ENCODE data around the gene GTF2IRD1.
"Not testable (repeated sequence)": the region's sequence is repeated elsewhere in the genome, so short reads cannot be mapped to it uniquely, and the experiment has no call there.

Gene GTF2IRD1

GRCh38 chr7:74418538-74418937, 35.2 kb upstream of the GTF2IRD1 start:
- no peaks in the 10 kb centered on the region for H3K9me3 ChIP-seq (ENCODE audit: low read length)
- no peak overlapping the region for H3K27ac ChIP-seq (ENCODE audit: low read depth, low read length, poor library complexity, severe bottlenecking)

DNA sequence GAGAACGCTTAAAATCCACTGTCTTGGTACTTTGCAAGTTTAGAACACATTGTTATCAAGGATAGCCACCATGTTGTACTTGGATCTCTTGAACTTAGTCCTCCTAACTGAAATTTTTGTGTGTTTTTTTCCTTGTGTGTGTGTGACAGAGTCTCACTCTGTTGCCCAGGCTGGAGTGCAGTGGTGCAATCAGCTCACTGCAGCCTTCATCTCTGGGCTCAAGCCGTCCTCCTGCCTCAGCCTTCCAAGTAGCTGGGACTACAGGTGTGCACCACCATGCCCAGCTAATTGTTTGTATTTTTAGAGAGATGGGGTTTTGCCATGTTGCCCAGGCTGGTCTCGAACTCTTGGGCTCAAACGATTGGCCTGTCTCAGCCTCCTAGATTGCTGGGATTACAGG, 34.5 kb upstream of the GTF2IRD1 start:
- not testable (repeated sequence) for H3K4me3 ChIP-seq (ENCODE audit: low read depth, low read length, poor library complexity, severe bottlenecking); H3K27me3 ChIP-seq (ENCODE audit: insufficient read depth, low read length); H3K4me1 ChIP-seq (ENCODE audit: insufficient read depth, low read length, severe bottlenecking); H3K4me2 ChIP-seq (ENCODE audit: low read length); H4K20me1 ChIP-seq (ENCODE audit: insufficient read depth, low read length); H3F3A ChIP-seq (ENCODE audit: insufficient read depth, low read length); H3K9ac ChIP-seq (ENCODE audit: low read length); H3K27ac ChIP-seq (ENCODE audit: low read depth, low read length, poor library complexity, severe bottlenecking); H3K9me2 ChIP-seq (ENCODE audit: low read depth, low read length); H3K9me3 ChIP-seq (ENCODE audit: low read length); H3K79me2 ChIP-seq (ENCODE audit: insufficient read depth, low read length); H2AFZ ChIP-seq (ENCODE audit: low read length); H3K36me3 ChIP-seq (ENCODE audit: insufficient read depth, low read length)

More at GRCh38 chr7:74418538-74418937, 35.2 kb upstream of the GTF2IRD1 start:
- Histone ChIP-seq H3K4me3 (ENCODE audit: low read depth, low read length, poor library complexity, severe bottlenecking) (no peak overlapping the region), H3K4me1 (ENCODE audit: insufficient read depth, low read length, severe bottlenecking) (no peaks in the 10 kb centered on the region), H3K9ac (ENCODE audit: low read length) (no peak overlapping the region), H3K27me3 (ENCODE audit: insufficient read depth, low read length) (no peaks in the 10 kb centered on the region; the same call in 1 of the 2 replicates), H3F3A (ENCODE audit: insufficient read depth, low read length) (no peaks in the 10 kb centered on the region), H2AFZ (ENCODE audit: low read length) (no peak overlapping the region), H4K20me1 (ENCODE audit: insufficient read depth, low read length) (no peaks in the 10 kb centered on the region), H3K4me2 (ENCODE audit: low read length) (no peak overlapping the region), H3K9me2 (ENCODE audit: low read depth, low read length) (no peaks in the 10 kb centered on the region), H3K36me3 (ENCODE audit: insufficient read depth, low read length) (no peaks in the 10 kb centered on the region), H3K79me2 (ENCODE audit: insufficient read depth, low read length) (no peaks in the 10 kb centered on the region)
- no peak for TF ChIP-seq EZH2 (IDR thresholded peaks at IDR 0.05; ENCODE audit: borderline replicate concordance, low read length)
- TF ChIP-seq, protein P1, sequence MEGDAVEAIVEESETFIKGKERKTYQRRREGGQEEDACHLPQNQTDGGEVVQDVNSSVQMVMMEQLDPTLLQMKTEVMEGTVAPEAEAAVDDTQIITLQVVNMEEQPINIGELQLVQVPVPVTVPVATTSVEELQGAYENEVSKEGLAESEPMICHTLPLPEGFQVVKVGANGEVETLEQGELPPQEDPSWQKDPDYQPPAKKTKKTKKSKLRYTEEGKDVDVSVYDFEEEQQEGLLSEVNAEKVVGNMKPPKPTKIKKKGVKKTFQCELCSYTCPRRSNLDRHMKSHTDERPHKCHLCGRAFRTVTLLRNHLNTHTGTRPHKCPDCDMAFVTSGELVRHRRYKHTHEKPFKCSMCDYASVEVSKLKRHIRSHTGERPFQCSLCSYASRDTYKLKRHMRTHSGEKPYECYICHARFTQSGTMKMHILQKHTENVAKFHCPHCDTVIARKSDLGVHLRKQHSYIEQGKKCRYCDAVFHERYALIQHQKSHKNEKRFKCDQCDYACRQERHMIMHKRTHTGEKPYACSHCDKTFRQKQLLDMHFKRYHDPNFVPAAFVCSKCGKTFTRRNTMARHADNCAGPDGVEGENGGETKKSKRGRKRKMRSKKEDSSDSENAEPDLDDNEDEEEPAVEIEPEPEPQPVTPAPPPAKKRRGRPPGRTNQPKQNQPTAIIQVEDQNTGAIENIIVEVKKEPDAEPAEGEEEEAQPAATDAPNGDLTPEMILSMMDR (IDR thresholded peaks at IDR 0.05; ENCODE audit: low read length), result no peak

DNA sequence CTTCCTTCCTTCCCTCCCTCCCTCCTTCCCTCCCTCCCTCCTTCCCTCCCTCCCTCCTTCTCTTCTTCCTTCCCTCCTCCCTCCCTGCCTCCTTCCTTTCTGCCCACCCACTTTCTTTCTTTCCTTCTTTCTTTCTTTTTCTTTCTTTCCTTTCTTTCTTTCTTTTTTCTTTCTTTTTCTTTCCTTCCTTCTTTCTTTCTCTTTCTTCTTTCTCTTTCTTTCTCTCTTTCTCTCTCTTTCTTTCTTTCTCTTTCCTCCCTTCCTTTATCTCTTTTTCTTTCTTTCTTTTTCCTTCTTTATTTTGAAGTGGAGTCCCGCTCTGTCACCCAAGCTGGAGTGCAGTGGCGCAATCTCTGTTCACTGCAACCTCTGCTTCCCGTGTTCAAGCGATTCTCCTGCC, 33.7 kb upstream of the GTF2IRD1 start:
- no peak overlapping the region for H3K27ac ChIP-seq (ENCODE audit: low read depth, low read length, poor library complexity, severe bottlenecking)
- H3K9ac ChIP-seq (ENCODE audit: low read length), result no peak overlapping the region
- H3K79me2 ChIP-seq (ENCODE audit: insufficient read depth, low read length), result no peaks in the 10 kb centered on the region
- no peak overlapping the region for H3K4me3 ChIP-seq (ENCODE audit: low read depth, low read length, poor library complexity, severe bottlenecking)
- H3K36me3 ChIP-seq (ENCODE audit: insufficient read depth, low read length), result no peaks in the 10 kb centered on the region
- H2AFZ ChIP-seq (ENCODE audit: low read length), result no peak overlapping the region
- H3K4me1 ChIP-seq (ENCODE audit: insufficient read depth, low read length, severe bottlenecking), result no peaks in the 10 kb centered on the region
- H3F3A ChIP-seq (ENCODE audit: insufficient read depth, low read length), result no peaks in the 10 kb centered on the region
- no peaks in the 10 kb centered on the region for H3K9me3 ChIP-seq (ENCODE audit: low read length)
- H4K20me1 ChIP-seq (ENCODE audit: insufficient read depth, low read length), result no peaks in the 10 kb centered on the region
- H3K4me2 ChIP-seq (ENCODE audit: low read length), result no peak overlapping the region
- TF ChIP-seq, protein P1 (IDR thresholded peaks at IDR 0.05; ENCODE audit: low read length), result no peak
- no peak for TF ChIP-seq EZH2 (IDR thresholded peaks at IDR 0.05; ENCODE audit: borderline replicate concordance, low read length)
- no peaks in the 10 kb centered on the region; the same call in 1 of the 2 replicates for H3K27me3 ChIP-seq (ENCODE audit: insufficient read depth, low read length)
- no peaks in the 10 kb centered on the region for H3K9me2 ChIP-seq (ENCODE audit: low read depth, low read length)

DNA sequence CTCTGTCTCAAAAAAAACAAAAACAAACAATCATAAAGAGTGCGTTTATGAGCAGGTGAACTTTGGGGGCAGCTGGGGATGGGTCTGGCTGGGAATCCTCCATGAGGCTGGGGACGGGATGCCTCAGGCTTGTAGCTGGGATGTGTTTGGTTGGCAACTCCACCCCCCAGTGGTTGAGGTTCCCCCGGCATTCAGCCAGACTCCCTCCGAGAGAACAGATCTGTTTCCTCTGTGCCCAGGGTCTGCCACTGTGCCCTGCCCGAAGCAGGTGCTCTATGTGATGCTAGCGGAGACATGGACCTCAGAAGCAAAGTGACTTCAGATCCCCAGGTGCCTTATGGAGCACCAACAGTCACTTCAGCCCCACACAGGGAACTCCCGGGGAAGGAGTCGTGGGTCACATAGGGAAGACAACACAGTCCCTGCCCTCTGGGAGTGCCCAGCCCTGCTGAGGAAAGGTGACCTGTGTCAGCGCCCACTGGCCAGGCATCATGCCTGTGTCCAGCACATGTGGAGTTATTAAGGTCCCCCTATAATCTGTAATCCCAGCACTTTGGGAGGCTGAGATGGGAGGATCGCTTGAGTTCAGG, 29.3 kb upstream of the GTF2IRD1 start:
- Histone ChIP-seq H4K20me1 (ENCODE audit: insufficient read depth, low read length) (no peaks in the 10 kb centered on the region), H3K4me2 (ENCODE audit: low read length) (no peak overlapping the region), H2AFZ (ENCODE audit: low read length) (no peak overlapping the region), H3K9me3 (ENCODE audit: low read length) (no peaks in the 10 kb centered on the region), H3K9ac (ENCODE audit: low read length) (no peak overlapping the region), H3K27ac (ENCODE audit: low read depth, low read length, poor library complexity, severe bottlenecking) (no peak overlapping the region), H3K36me3 (ENCODE audit: insufficient read depth, low read length) (no peaks in the 10 kb centered on the region), H3K9me2 (ENCODE audit: low read depth, low read length) (no peaks in the 10 kb centered on the region), H3K79me2 (ENCODE audit: insufficient read depth, low read length) (no peaks in the 10 kb centered on the region), H3K27me3 (ENCODE audit: insufficient read depth, low read length) (no peaks in the 10 kb centered on the region; the same call in 1 of the 2 replicates), H3F3A (ENCODE audit: insufficient read depth, low read length) (no peaks in the 10 kb centered on the region), H3K4me3 (ENCODE audit: low read depth, low read length, poor library complexity, severe bottlenecking) (no peak overlapping the region), H3K4me1 (ENCODE audit: insufficient read depth, low read length, severe bottlenecking) (no peaks in the 10 kb centered on the region)
- TF ChIP-seq, protein P1 (IDR thresholded peaks at IDR 0.05; ENCODE audit: low read length), result no peak
- TF ChIP-seq EZH2 (IDR thresholded peaks at IDR 0.05; ENCODE audit: borderline replicate concordance, low read length), result no peak
